Motor neuron (in vitro differentiated cells): ENCODE measurements around the gene FAM163A. TPM values are rescaled to one million over a fixed set of nuclear protein-coding genes. Genes with fewer than 3 reads are reported as not detected.

Experiments used
- ATAC-seq, 8 experiments: fragments of 200-7000 bp; cut with Tn5 transposase; replicated peaks in 6 of 8; 2 replicates each; pipeline ENCODE4 v1.8.0; 2021; ENCODE audit warnings: mild to moderate bottlenecking in 8 of 8, moderate library complexity in 8 of 8
- H3K27ac ChIP-seq, 2 donors: fragments of 250-450 bp; sonication (Bioruptor Pico); 2 replicates each; pipeline ENCODE4 v1.9.0; 2021; ENCODE audit warnings: antibody characterized with exemption in 2 of 2, mild to moderate bottlenecking in 2 of 2, moderate library complexity in 1 of 2
- H3K4me1 ChIP-seq, 2 donors: fragments of 250-450 bp; sonication (Bioruptor Pico); replicated peaks in 1 of 2; 2 replicates each; pipeline ENCODE4 v1.6.1; 2021; ENCODE audit warnings: antibody characterized with exemption in 2 of 2, mild to moderate bottlenecking in 2 of 2, moderate library complexity in 1 of 2
- H3K4me3 ChIP-seq, 5 donors: fragments of 250-450 bp; sonication (Bioruptor Pico); 2 replicates each; pipeline ENCODE4 v1.9.0; 2021; ENCODE audit warnings: antibody characterized with exemption in 5 of 5, mild to moderate bottlenecking in 5 of 5, moderate library complexity in 4 of 5
- whole genome bisulfite sequencing, 10 experiments: fragments of 450-650 bp; shearing (Covaris generic); methylation state at CpG; one replicate each; pipeline ENCODE4 v1.0.0; 2022; 5-methylcytosine and 5-hydroxymethylcytosine counted together
- in situ Hi-C, 9 experiments: fragments of 400-800 bp; cut with MboI; loops; one replicate each; pipeline ENCODE4 v1.15.0; 2021; ENCODE audit warnings: low sequenced_read_pairs in 9 of 9, low pct_unique_long_range_greater_than_20kb in 2 of 9; ENCODE audit not compliant: unreplicated experiment in 9 of 9
- total RNA-seq, 8 experiments: library from RNA; unstranded; fragments of 300-600 nt; gene quantifications; 2 replicates each; pipeline versions ENCODE4 v1.2.3 to v1.2.4, GENCODE V29; 2022

Gene FAM163A
- total RNA-seq, 8 experiments from 2014 or later = 0.13 to 4.8 (median 1.6) TPM

DNA sequence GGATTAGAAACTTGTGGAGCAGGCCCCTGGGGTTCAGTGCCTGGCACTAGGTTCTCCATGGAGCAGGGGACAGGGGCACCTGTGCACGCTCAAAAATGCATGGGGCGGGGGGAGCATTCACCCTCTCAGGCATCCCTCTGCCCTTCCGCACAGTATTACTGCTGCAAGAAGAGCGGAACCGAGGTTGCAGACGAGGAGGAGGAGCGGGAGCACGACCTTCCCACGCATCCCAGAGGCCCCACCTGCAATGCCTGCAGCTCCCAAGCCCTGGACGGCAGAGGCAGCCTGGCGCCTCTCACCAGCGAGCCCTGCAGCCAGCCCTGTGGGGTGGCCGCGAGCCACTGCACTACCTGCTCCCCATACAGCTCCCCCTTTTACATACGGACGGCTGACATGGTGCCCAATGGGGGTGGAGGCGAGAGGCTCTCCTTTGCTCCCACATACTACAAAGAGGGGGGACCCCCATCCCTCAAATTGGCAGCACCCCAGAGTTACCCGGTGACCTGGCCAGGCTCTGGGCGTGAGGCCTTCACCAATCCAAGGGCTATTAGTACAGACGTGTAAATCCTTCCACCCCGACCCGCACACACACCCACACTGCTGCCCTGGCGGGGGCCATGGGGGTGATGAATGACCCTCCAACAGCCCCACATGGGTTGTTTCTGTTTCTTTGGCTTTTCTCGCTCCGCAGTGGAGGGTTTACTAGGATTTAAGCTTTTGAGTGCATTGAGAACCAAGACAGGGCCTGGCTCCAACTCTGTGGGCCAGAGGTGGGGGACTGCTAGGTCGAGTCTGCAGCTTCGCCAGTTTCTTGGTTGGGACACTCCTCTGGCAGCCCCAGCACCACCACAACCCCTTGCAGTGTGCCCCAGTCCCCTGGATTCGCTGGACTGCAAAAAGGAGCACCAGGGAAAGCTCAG lies 70.8 kb downstream of the FAM163A start:
- 0 to 100% (median 64%) methylated on average over 1 to 12 of the region's 28 CpGs; no CpG with 5 or more reads in 4 of the 10 experiments for WGBS, 10 experiments
- peak overlapping the region; percentile 6 to 46 for H3K27ac ChIP-seq
- H3K4me1 ChIP-seq = peaks cover 25 to 30% of the 10 kb centered on the region in 2 donors
- peak overlapping the region; percentile 34 to 44 (median 40) for H3K4me3 ChIP-seq
- ATAC-seq = no peak
- in situ Hi-C loops = loop anchor here in 6 of 9 experiments (5.0 to 25.0 kb wide), 3 partner anchors 102 to 109 kb away; no protein-coding TSS in a partner anchor

- Histone ChIP-seq H3K27ac (peak overlapping the region; percentile 6 to 46), H3K4me1 (peaks cover 25 to 30% of the 10 kb centered on the region in 2 donors), H3K4me3 (peak overlapping the region; percentile 34 to 44 (median 40))
- 0 to 9% (median 0%) methylated on average over 1 to 14 of the region's 16 CpGs; no CpG with 5 or more reads in 5 of the 10 experiments for WGBS, 10 experiments
- in situ Hi-C loops = loop anchor here in 6 of 9 experiments (5.0 to 25.0 kb wide), 3 partner anchors 102 to 110 kb away; no protein-coding TSS in a partner anchor
- ATAC-seq = peak; percentile 60 to 71 (median 65)
Observed at GRCh38 chr1:179814546-179814838, 71.4 kb downstream of the FAM163A start.

- Histone ChIP-seq H3K4me3 (peak overlapping the region; percentile 34 to 44 (median 40)), H3K4me1 (peaks cover 19 to 28% of the 10 kb centered on the region in 2 donors), H3K27ac (peak overlapping the region; percentile 15 to 68)
- WGBS, 10 experiments = 0 to 100% (median 56%) methylated on average over 1 to 4 of the region's 5 CpGs; no CpG with 5 or more reads in 6 of the 10 experiments
- in situ Hi-C loops = loop anchor here in 5 of 9 experiments (10.0 to 25.0 kb wide), 2 partner anchors 103 to 111 kb away; no protein-coding TSS in a partner anchor
- ATAC-seq = no peak
Observed at GRCh38 chr1:179815641-179816040, 72.5 kb downstream of the FAM163A start.

DNA sequence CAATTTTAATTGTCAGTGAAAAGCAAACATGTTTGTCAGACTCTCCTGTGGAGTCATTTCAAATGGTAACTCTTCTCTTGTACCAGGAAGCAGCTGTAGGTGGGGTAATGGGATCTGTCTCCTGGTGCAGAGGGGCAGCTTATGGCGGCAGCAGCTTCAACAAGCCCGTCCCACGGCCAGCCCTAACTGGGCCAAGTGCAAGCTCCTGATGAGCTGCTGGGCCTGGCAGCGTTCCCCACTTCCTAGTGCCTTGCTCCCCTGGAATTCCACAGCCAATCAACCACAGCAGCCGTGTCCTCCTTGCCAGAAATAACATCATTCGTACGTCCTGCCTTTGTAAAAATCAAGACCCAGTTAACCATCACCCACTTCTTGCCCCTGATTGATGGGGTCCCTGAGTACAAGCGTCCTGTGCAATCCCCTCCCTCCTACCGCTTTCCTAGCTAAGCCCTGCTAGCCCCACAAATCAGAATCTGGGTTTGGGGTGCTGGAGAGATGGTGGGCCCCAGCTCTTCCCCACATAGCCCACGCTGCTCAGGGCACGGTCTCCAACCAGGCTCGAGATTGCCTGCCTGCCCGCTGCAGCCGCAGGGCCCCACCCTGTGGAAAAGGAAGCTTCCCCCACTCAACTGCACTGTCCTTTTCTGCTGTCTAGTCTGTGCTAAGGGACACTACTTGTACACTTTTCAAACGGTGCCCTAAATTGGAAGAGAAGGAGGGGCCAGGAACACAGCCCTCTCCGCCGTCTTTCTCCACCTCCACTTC lies 73.3 kb downstream of the FAM163A start:
- in situ Hi-C loops = loop anchor here in 5 of 9 experiments (10.0 to 25.0 kb wide), 2 partner anchors 104 to 112 kb away; no protein-coding TSS in a partner anchor
- H3K4me1 ChIP-seq = peaks cover 19 to 28% of the 10 kb centered on the region in 2 donors
- 70 to 100% (median 85%) methylated on average over 1 to 11 of the region's 17 CpGs; no CpG with 5 or more reads in 1 of the 10 experiments for WGBS, 10 experiments
- peak overlapping the region in 1 of 5 donors; percentile 34 for H3K4me3 ChIP-seq
- peak overlapping the region; percentile 17 to 68 for H3K27ac ChIP-seq
- ATAC-seq = no peak

GRCh38 chr1:179817056-179817455 lies 74.0 kb downstream of the FAM163A start:
- Histone ChIP-seq H3K4me3 (no peak overlapping the region), H3K27ac (no peak overlapping the region), H3K4me1 (peaks cover 19 to 28% of the 10 kb centered on the region in 2 donors)
- in situ Hi-C loops = loop anchor here in 5 of 9 experiments (10.0 to 25.0 kb wide), 2 partner anchors 105 to 112 kb away; no protein-coding TSS in a partner anchor
- ATAC-seq = no peak
- 60 to 100% (median 98%) methylated on average over 1 to 8 of the region's 8 CpGs; no CpG with 5 or more reads in 3 of the 10 experiments for WGBS, 10 experiments

DNA sequence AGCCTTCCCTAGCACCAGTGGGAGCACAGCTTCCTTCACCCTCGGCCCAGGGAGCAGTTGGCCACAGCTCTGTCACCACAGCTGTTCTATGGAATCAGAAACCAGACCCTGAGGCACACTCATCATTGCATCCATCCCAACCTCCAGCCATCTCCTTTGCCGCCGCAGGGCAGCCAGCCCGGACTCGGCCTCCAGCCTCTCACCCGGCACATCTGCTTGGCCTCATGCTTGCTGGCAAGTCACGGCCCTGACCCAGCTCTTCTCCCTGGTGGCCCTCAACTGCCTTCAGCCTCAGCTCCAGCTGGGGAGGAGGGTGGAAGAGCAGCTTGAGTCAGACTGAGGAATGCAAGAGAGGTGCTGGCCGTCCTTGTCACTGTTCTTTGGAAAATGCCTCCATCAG lies 74.7 kb downstream of the FAM163A start:
- Histone ChIP-seq H3K4me3 (no peak overlapping the region), H3K4me1 (peaks cover 19 to 28% of the 10 kb centered on the region in 2 donors), H3K27ac (no peak overlapping the region)
- peak in 1 of 8 experiments; percentile 3 for ATAC-seq
- in situ Hi-C loops = loop anchor here in 5 of 9 experiments (10.0 to 25.0 kb wide), 2 partner anchors 105 to 113 kb away; no protein-coding TSS in a partner anchor
- WGBS, 10 experiments = 0 to 95% (median 85%) methylated on average over 1 to 8 of the region's 8 CpGs; no CpG with 5 or more reads in 4 of the 10 experiments

- WGBS, 10 experiments = 53 to 100% (median 94%) methylated on average over 1 to 7 of the region's 7 CpGs; no CpG with 5 or more reads in 3 of the 10 experiments
- no peak overlapping the region for H3K4me3 ChIP-seq
Observed at GRCh38 chr1:179818260-179818659, 75.2 kb downstream of the FAM163A start.

GRCh38 chr1:179818743-179819173 lies 75.7 kb downstream of the FAM163A start:
- Histone ChIP-seq H3K4me1 (peaks cover 17 to 23% of the 10 kb centered on the region in 2 donors), H3K4me3 (no peak overlapping the region), H3K27ac (no peak overlapping the region)
- no peak for ATAC-seq
- 10 to 88% (median 47%) methylated on average over 1 to 9 of the region's 14 CpGs; no CpG with 5 or more reads in 4 of the 10 experiments for WGBS, 10 experiments
- in situ Hi-C loops = loop anchor here in 5 of 9 experiments (10.0 to 25.0 kb wide), 2 partner anchors 106 to 114 kb away; no protein-coding TSS in a partner anchor

More at GRCh38 chr1:179818260-179818659, 75.2 kb downstream of the FAM163A start:
- ATAC-seq = no peak
- Histone ChIP-seq H3K27ac (no peak overlapping the region), H3K4me1 (peaks cover 19 to 28% of the 10 kb centered on the region in 2 donors)
- in situ Hi-C loops = loop anchor here in 5 of 9 experiments (10.0 to 25.0 kb wide), 2 partner anchors 106 to 113 kb away; no protein-coding TSS in a partner anchor

GRCh38 chr1:179820226-179820970 lies 77.3 kb downstream of the FAM163A start:
- Histone ChIP-seq H3K4me1 (peaks cover 8 to 13% of the 10 kb centered on the region in 2 donors), H3K4me3 (no peak overlapping the region), H3K27ac (no peak overlapping the region)
- 60 to 100% (median 79%) methylated on average over 1 to 8 of the region's 9 CpGs; no CpG with 5 or more reads in 4 of the 10 experiments for WGBS, 10 experiments
- in situ Hi-C loops = loop anchor here in 4 of 9 experiments (25.0 kb wide), 1 partner anchor 108 kb away; no protein-coding TSS in a partner anchor
- ATAC-seq = no peak

DNA sequence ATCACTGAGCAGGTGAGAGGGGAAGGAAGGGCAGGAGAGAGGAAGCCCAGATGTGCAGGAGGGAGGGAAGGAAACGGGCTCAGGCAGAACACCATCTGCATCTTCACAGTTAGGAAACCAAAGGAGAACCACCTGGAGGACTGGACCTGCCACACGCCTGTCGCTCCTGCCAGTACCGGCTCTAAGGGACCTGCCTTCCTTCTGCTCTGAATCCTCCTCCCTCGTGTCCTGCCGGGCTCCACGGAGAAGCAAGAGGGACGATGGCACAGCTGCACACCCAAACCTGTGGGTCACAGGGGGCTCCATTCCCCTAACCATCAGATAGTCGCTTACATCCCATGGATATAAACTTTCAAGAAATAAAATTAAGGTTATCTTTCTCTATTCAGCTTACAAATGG lies 78.4 kb downstream of the FAM163A start:
- 15 to 96% (median 67%) methylated on average over 1 to 9 of the region's 9 CpGs; no CpG with 5 or more reads in 2 of the 10 experiments for WGBS, 10 experiments
- in situ Hi-C loops = loop anchor here in 4 of 9 experiments (25.0 kb wide), 1 partner anchor 109 kb away; no protein-coding TSS in a partner anchor
- no peak for ATAC-seq

DNA sequence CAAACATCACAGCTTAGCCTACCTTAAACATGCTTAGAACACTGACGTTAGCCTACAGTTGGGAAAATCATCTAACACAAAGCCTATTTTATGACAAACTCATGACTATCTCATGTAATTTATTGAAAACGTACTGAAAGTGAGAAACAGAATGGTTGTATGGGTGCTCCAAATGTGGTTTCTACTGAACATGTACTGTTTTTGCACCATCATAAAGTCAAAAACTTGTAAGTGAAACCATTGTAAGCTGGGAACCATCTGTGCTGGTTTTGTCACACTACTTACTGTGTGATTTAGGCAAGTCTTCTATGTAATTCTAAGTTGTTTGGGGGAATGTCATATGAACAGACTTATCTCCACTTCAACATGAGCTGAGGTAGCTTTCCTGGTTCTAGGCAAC lies 79.0 kb downstream of the FAM163A start:
- in situ Hi-C loops = loop anchor here in 4 of 9 experiments (25.0 kb wide), 1 partner anchor 110 kb away; no protein-coding TSS in a partner anchor
- ATAC-seq = no peak
- Histone ChIP-seq H3K27ac (no peak overlapping the region), H3K4me1 (no peaks in the 10 kb centered on the region), H3K4me3 (no peak overlapping the region)
- 12 to 100% (median 76%) methylated on average over 1 to 2 of the region's 2 CpGs for WGBS, 10 experiments

More for the DNA sequence above, 78.4 kb downstream of the FAM163A start:
- Histone ChIP-seq H3K4me3 (no peak overlapping the region), H3K27ac (no peak overlapping the region), H3K4me1 (peaks cover 0 to 2% of the 10 kb centered on the region in 2 donors)
